NCI-H2227 (cell line): ENCODE measurements around the gene PTS.
A peak's percentile ranks its signal among the peaks of the same experiment; 100 is the strongest.

Experiments
- DNase-seq: peaks from one replicate; lab custom pipeline; 2025; ENCODE audit not compliant: unreplicated experiment; lab: John Stamatoyannopoulos, UW

The PTS gene

DNA sequence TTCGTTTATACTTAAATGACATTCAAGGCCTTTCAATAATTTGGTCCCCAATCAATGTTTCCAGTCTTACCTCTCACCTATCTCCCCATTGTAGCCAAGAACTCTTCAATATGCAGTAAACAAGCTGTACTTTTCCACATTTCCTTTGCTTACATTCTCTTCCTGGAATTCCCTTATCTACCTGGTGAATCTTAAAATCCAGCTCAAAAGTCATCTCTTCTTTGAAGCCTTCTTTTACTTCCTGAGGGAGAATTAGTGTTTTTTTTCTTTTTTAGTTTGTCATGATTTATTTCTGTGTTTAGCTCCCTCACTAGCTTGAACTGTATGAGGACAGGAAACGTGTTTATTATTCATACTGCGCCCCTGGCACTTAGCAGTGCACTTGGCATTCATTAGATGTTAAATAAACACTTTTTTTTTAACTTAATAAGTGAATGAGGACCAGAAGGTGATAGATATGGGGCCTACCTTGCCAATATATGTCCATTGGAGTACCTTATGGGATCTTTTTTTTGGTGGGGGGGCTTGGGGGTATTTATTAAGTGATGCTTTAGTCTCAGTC, 4.9 kb upstream of the PTS start:
- no peak for DNase-seq

DNA sequence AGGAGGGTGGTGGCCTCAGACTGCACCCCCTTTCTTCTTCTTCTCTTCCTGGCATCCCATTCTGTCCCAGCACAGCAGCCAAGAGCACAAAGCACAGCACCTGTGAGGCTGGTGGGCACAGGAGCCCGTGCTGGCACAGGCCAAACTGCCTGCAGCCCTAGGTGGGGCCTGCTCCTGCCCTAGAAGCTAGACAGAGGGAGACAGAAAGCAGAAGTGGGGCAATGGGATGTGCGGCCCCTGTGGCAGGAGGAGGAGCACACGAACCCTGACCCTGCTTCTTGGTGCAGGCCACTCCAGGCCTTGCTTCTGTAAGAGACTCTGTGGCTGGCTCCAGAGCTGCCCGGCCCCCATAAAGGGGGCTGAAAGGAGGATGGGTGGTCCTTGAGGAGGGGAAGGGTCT, 3.9 kb upstream of the PTS start:
- no peak for DNase-seq

DNA sequence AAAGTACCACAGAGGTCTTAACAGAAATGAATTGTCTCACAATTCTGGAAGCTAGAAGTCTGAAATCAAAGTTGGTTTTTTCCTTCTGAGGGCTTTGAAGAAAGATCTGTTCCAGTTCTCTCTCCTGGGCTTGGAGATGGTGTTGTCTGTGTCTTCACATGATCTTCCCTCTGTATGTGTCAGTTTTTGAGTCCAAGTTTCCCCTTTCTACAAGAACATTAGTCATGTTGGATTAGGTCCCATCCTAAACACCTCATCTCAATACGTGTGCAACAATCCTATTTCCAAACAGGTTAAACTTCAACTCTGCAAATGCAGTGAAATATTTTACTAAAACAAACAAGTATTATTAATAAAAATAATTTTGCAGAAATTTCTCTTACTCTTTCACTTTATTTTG, 3.1 kb upstream of the PTS start:
- DNase-seq: no peak

DNA sequence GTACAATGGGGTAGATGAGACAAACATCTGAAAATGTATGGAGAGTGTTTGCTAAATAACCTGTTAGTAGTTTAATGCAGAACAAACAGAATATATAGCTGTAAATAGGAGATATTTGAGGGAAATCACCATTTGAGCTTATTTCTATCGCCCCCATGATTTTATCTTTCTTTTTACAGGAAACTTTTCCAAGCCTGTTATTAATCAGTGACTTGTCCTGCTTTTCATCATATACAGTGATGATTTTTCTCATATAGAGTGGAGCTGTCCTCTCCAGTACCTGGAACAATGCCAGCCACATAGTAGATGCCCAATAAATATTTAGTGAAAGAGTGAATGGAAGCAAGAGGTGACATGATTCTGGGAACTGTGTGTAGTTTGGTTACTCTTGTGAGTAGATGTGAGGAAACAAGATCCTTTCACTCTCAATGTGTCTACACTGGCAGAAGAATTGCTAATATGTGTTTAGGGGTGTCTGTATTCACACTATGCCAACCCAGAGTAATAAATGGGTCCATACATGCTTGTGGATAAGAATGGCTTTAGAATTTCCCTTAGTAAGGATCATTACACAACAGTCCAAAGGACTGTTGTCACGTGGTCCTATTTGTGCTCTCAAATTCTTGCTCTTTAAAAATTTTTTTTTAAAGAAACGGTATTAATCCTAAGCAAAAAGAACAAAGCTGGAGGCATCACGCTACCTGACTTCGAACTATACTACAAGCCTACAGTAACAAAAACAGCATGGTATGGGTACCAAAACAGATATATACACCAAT, 2.3 kb upstream of the PTS start:
- no peak for DNase-seq

- no peak for DNase-seq
Observed at GRCh38 chr11:112225753-112226061, 521 bp upstream of the PTS start.

DNA sequence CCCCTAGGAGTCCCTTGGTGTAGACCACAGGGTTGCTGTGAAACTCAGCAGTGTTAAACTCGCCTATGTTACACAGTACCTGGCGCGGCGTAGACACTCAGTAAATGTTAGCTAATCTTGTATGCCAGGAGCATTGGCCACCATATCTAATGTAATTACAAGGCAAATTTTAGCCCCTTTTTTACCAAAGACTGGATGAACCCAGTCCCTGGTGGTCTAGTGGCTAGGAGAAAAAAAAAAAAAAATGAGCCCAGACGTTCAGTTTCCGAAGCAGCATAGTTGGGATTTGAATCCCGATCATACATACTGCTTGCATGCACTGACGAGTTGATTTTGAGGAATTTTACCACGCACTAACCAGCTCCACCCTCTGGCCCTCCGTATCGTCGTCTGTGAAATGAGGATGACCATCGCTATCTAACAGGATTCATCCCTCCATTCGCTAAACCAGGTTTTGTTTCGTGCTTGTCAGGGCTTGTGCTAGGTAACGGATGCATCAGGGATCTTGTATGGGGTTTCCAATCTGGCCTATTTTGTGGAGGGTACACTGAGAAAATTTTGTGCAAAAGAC, 688 bp downstream of the PTS start:
- DNase-seq: peak; percentile 36

DNA sequence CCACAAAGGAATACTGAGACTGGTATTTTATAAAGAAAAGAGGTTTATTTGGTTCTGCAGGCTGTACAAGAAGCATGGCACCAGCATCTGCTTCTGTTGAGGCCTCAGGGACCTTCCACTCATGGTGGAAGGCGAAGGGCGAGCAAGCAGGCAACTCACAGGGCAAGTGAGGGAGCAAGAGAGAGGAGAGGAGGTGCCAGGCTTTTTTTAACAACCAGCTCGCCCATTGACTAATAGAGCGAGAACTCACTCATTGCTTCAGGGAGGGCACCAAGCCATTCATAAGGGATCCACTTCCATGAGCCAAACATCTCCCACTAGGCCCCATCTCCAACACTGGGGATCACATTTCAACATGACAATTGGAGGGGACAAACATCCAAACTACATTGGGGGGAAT, 1.2 kb downstream of the PTS start:
- DNase-seq: no peak

DNA sequence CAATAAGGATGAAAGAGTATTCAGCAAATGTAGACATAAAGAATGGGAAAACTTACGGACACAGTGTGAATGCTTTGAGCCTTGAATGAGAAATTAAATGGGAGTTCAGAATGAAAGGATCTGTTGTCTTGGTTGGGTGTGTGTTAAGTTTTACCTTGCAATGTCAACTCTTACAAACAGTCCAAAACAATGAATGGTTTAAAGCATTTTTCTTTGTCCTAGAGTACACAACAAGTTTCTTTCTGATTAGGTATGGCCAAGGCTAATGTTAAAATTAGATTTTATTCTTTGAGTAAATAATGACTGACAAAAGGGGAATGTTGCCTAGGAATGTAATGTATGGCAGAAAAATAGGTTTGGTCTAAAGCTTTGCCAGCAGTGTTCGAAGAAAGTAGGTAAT, 2.5 kb downstream of the PTS start:
- DNase-seq: no peak

GRCh38 chr11:112229159-112229558, 2.9 kb downstream of the PTS start:
- DNase-seq: no peak

DNA sequence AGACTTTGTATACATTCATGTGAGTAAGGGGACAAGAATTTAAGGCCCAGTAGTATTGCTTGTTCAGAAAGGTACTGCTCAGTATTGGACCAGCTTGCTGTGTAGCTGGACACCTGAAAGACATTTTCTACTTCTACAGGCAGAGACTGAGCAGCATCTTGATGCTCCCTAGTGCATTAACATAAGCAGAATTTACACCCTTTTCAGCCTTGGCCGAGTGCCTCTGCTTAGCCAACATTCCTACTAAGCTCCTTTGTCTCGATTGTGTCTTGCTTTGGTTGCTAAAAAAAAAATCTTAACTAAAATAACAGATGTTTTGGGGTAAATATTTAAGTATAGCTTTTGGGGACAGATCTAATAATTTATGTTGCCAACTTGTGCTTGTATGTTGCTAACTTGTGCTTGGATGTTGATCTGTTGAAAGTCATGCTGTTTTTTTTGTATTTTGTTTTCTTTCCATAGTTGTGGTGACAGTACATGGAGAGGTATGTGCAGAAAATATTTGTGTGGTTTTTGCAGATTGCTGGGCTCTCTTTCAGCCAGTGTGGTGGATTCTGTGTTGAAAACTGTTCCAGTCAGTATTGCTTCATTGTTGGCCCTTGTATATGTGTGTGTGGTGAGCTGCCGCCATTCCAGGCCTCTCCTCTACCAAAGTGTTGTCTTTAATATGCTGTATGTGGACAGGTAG, 3.7 kb downstream of the PTS start:
- no peak for DNase-seq

DNA sequence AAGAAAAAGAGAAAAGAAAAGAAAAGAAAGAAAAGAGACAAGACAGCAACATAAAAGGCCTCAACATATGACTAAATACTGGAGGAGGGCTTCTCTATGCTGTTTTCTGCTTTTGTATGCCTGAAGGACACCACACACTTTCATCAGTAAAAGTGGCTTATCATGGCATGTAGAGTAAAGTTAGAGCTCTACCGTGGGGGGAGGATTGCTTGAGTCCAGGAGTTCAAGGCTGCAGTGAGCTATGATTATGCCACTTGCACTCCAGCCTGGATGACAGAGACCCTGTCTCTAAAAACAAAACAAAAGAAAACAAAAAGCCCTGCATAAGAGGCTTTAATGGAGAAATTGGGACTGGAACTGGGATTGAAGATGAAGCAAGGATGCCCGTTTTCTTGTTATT, 5.7 kb downstream of the PTS start:
- DNase-seq: no peak

DNA sequence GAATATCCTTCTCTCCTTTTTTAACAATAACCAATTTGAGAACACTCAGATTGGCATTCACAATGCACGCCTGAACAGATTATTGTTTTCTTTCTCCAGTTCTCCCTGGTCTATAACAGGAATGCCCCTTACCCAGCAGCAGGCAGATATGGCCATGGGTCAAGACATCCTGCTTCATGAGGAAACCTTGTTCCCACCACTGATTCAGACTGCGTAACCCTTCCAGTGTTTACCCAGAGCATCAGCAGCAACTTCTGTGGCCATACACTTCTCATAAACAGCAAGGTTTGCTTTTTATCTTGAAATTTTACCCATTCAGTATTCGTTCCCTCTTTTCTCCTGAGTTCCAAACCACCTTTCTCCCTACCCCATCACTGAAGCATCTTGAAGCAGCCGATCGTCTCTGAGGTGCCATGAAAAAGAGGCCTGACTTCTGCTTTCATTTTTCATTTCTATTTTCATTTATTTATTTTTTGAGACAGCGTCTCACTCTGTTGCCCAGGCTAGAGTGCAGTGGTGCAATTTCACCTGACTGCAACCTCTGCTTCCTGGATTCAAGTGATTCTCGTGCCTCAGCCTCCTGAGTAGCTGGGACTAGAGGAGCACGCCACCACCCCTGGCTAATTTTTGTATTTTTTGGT, 9.6 kb downstream of the PTS start:
- no peak for DNase-seq

GRCh38 chr11:112237451-112237850, 11.2 kb downstream of the PTS start:
- DNase-seq: no peak

GRCh38 chr11:112238041-112238440, 11.8 kb downstream of the PTS start:
- no peak for DNase-seq

GRCh38 chr11:112241486-112241885, 15.3 kb downstream of the PTS start:
- no peak for DNase-seq

- no peak for DNase-seq
Observed at GRCh38 chr11:112247201-112247600, 21.0 kb downstream of the PTS start.

GRCh38 chr11:112248201-112248600, 22.0 kb downstream of the PTS start:
- DNase-seq: no peak

GRCh38 chr11:112249871-112250610, 23.8 kb downstream of the PTS start:
- DNase-seq: no peak

DNA sequence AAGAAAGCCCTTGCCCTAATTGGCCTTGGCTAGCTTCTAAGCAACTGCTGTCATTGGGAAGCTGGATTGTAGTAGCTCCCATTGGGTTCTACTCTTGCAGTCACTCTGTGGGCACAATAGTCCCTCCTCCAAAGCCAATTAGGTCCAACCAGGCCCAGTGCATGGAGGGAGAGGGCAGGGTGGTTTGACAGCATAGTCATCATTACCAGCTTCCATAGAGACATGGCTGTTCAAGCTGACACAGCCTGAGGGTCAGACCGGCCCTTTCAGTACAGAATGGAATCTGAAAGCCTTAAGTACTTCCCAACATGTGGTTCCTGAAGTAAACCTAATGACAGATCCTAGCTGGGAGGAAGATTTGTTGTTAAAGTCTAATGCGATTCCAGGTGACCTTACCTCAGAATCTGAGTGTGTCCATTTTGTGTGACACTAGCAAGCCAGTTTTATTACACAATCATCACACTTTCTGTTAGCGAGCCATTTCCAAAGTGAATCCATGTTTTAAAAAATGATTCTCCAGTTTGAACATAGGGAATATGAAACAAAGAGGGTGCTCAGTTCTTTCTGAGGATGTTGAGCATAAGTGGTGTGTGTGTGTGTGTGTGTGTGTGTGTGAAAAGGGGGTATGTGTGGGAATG, 27.5 kb downstream of the PTS start:
- no peak for DNase-seq

DNA sequence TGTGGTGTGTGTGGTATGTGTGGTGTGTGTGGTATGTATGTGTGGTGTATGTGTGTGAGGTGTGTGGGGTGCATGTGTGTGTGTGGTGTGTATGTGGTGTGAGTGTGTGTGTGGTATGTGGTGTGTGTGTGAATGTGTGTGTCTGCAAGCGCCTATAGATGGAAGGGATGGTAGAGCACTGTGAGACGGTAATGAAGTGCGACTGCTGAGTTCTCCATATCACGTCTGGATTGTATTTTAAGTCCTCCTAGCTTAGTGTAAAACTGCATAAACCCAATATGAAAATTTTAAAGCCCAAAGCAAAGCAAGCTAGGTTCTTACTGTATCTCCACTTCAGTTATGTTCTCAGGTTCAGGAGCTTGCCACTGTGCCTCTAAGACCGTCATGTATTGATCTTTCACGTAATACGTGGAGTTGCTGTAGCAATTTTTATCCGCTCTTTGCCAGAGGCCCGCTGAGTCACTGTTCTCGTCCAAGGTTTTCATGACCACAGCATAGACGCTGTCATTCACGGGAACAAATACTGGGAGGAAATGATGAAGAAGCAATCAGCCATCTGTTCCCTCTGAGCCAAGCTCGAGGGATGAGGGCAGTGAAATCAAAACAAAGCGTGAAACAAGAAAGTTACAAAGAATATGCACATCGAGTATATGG, 29.0 kb downstream of the PTS start:
- DNase-seq: no peak
